NAMALWA (cell line): ENCODE data around the gene HSP90AB1.

ENCODE experiments used
- DNase-seq: peaks from one replicate; pipeline ENCODE4 v3.0.0-alpha.2; 2015; ENCODE audit warnings: low spot score

HSP90AB1 gene

DNA sequence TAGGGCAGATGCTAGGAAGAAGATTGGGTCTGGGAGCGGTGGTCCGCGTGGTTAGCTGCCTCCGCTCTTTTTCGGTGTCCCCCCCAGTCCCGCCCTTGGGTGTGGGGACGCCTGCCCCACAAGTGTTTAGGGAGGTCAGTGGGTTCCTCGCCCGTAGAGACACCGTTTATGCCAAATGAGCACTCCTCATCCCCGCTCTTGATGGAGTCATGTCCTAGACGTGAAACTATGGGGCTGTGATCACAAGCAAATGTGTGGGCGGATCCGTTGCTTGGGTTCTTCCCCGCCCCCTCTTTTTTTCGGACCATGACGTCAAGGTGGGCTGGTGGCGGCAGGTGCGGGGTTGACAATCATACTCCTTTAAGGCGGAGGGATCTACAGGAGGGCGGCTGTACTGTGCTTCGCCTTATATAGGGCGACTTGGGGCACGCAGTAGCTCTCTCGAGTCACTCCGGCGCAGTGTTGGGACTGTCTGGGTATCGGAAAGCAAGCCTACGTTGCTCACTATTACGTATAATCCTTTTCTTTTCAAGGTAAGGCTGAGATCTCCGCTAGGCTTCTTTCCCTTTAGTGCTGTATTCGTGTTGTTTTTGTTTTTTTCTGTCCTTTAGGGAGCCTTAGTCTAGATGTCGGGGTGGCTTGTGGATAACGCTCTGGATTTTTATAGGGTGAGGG, at the start of gene HSP90AB1:
HSP90AB1 (plus strand) TSS at position 439 of the 675 bp plus-strand sequence. CDS start 1,529 bp downstream, outside the sequence.
- DNase-seq = peak; percentile 99

DNA sequence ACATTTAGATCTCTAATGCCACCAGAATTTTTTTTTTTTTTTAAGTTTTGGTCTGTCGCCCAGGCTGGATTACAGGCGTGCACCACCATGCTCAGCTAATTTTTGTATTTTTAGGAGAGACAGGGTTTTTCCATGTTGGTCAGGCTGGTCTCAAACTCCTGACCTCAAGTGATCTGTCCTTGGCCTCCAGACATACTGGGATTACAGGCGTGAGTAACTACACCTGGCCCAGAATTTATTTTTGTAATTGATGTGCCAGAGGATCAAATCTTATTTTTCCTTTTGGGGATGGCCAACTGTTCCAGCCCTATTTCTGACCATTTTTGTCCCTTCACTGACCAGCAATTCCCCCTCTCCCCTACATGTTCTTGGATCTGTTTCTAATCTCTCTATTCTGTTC, 48.2 kb upstream of the HSP90AB1 start:
- DNase-seq = no peak

DNA sequence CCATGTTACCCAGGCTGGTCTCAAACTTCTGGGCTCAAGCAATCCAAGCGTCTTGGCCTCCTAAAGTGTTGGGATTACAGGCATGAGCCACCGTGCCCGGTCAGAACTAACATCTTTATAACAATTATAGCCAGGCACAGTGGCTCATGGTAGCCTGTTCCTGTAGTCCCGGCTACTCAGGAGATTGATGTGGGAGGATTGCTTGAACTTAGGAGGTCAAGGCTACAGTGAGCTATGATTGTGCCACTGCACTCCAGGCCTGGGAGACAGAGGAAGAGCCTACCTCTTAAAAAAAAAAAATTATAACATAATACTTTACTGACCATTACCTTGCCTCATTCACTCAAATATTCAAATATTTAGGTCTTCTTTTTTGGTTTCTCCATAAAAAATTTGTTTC, 47.0 kb upstream of the HSP90AB1 start:
- DNase-seq = no peak

DNA sequence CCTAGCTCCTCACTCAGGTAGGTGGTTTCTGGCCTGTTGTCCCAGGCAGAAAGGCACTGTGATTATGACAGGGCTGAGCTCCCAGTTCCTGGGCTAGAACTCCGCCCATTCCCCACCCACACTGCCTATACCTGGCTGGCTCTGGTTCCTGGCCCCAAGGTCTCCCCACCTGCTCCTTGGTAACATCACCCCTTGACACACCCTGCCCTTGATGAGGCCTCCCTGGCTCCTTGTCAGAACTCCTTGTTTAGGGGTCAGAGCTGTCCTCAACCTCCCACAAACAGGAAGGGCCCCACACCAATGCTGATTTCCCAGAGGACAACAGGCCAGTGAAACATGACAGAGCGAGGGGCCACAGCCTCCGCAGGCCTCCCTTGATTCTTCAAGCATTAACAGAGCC, 45.7 kb upstream of the HSP90AB1 start:
- DNase-seq = no peak

DNA sequence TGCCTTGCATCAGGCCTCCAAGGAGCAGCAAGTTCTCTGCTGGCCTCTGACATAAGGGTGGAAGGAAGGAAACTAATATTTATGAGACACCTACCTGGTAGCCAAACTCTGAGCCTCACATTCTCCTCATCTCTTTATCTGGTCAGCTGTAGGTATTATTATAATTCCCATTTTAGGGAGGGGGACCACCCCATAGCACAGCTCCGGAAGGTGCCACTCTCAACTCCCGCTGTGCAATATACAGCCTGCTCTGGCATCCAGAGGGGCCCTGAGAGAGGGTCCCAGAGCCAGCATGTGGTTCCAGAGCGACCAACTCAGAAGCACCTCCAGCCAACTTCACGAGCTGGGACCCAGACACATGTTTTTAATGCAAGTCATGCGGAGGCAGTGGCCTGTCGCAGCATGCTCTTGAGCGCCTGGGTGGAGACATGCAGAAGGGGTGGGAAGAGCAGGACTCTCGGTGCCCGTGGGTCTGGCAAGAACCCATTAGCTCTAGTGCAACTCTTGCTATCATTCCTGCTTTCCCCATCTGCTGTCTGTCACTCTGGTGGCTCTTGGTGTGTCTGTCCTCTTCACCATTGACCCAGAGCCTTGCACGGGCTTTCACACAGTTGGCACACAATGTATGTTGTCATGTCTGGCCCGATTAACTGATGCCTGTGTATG, 45.1 kb upstream of the HSP90AB1 start:
- DNase-seq = no peak

DNA sequence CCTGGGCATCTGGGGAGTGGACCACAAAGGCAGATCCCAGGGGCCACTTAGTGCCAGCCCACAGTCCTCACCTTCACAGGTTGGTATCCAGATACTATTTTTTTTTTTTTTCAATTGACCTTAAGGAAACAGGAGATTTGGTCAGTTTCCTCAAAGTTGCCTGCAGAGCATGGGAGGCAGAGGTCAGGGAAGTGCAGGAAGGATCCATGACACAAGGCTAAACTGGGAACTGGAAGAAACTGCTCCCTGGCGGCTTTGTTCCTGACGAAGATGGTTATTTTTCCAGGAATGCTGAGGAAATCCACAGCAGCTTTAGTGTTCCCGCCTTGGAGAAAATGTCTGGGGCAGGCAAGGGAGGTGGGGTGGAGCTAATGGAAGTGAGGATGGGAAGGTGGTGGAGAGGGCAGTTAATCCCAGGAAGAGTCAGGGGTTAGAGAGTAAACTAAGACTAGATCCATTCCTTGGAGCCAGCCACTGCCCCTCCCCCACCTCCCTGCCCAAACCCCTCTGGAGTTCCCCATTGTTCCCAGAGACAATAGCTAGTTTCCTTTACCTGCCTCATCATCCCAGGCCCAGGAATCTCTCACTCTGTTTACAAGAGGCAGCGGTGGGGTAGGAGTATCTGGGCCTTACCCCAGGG, 44.4 kb upstream of the HSP90AB1 start:
- no peak for DNase-seq

DNA sequence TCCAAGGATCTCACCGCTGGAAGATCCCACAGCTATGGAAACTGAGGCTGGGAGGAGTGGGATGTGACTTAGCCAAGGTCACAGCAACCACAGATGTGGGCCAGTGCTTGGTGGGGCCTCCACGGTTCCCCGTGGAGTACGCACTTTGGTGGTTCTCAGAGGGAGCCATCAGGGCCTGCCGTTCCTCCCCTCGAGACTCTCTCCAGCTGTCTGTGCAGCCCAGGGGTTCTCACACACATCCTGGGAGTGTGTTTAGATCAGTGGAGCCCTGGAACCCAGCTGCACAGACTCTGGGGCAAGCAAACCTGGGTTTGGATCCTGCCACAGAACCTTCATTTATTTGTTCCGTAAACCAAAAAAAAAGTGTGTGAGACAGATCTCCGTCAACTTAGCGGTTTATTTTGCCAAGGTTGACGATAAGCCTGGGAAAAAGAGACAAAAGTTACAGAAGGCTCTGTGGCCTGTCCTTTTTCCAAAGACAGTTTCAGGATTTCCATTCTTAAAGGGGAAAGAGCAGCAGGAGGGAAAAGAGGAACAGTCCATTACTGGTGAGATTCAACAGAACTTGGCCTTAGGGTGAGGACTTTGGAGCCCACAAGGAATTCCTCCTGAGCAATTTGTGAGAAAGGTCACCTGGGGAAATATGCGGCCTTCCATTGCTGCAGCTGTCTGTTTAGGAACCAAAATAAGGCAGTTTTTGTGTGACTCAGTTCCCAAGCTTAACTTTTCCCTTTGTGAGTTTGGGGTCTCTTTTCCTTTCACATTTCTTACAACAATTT, 43.7 kb upstream of the HSP90AB1 start:
- DNase-seq = no peak

DNA sequence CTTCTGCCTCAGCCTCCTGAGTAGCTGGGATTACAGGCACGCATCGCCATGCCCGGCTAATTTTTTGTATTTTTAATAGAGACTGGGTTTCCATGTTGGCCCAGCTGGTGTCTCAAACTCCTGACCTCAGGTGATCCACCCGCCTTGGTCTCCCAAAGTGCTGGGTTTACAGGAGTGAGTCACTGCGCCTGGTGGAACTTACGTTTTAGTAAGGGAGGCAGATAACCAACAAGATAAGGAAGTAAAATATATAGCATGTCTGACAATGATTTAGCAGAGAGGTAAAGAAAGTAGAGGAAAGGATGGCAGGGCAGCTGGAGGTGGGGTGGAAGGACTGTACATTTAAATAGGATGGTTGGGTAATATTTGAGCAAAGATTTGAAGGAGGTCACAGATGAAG, 42.9 kb upstream of the HSP90AB1 start:
- DNase-seq = no peak

DNA sequence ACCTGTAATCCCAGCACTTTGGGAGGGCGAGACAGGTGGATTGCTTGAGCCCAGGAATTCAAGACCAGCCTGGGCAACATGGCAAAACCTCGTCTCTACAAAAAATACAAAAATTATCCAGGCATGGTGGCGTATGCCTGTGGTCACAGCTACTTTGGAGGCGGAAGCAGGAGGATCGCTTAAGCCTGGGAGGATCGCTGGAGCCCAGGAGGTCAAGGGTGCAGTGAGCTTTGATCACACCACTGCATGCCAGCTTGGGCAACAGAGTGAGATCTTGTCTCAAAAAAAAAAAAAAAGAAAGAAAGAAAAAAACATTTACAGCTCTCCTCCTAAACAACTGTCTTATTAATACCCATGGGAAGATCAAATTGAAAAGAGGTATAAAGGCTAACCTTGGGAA, 38.9 kb upstream of the HSP90AB1 start:
- no peak for DNase-seq

DNA sequence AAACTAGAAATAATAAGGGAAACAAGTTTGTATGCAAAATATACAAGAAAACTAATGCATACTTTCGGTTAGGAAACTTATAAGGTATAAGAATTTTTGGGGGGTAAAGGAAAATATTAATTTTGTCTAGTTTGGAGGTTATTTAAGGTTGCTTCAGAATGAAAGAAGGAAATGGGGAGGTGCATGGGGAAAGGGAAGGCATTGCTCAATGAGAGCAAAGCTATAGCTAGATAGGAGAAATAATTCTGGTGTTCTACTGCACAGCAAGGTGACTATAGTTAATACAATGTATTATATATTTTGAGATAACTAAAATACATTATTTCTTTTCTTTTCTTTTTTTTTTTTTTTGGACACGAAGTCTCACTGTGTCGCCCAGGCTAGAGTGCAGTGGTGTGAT, 35.6 kb upstream of the HSP90AB1 start:
- DNase-seq = no peak

DNA sequence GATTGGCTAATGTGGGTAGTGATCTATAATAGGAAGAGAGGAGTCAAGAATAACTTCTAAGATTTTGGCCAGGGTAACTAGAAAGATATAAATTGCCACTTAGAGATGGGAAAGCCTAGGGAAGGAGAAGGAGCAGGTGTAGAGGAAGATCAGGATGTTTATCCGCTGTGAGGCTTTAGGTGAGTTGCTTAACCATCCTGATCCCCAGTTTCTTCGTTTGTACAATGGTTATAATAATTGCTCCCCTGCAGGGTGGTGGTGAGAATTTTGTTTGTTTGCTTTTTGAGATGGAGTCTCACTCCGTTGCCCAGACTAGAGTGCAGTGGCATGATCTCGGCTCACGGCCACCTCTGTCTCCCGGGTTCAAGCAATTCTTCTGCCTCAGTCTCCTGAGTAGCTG, 32.6 kb upstream of the HSP90AB1 start:
- DNase-seq = no peak

DNA sequence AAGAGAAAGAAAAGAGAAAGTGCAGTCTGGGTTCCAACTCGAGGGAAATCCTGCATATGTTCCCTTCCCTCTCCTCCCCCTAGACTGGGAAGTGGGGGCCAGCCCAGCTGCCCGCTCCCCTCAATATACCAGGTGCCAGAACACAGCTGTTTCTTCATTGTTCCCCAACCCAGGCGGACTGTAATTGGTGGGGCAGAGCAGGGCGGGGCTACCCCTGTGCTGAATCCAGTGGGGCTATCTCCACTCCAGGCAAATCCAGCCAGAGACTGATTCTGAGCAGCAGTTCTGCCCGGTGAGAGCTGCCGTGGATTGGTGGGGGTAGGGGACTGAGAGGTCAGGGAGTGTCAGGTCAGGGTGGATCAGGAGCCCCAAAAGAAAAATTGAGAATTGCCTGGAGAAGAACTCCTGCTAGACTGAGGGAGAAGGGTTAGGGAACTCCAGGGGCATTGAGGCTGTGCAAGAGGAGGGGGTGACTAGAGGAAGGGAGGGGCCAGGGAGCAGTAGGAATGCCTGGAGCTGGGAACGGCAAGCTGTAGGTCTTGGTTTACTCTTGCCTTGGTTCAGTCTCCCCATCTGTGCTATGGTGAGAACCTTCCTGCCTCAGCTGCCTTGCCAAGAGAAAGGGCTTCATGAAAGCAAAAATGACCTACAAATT, 30.1 kb upstream of the HSP90AB1 start, which contains the start of gene MYMX:
MYMX (plus strand) TSS at position 250 of the 655 bp plus-strand sequence. CDS start 546 bp downstream, outside the sequence.
- no peak for DNase-seq

DNA sequence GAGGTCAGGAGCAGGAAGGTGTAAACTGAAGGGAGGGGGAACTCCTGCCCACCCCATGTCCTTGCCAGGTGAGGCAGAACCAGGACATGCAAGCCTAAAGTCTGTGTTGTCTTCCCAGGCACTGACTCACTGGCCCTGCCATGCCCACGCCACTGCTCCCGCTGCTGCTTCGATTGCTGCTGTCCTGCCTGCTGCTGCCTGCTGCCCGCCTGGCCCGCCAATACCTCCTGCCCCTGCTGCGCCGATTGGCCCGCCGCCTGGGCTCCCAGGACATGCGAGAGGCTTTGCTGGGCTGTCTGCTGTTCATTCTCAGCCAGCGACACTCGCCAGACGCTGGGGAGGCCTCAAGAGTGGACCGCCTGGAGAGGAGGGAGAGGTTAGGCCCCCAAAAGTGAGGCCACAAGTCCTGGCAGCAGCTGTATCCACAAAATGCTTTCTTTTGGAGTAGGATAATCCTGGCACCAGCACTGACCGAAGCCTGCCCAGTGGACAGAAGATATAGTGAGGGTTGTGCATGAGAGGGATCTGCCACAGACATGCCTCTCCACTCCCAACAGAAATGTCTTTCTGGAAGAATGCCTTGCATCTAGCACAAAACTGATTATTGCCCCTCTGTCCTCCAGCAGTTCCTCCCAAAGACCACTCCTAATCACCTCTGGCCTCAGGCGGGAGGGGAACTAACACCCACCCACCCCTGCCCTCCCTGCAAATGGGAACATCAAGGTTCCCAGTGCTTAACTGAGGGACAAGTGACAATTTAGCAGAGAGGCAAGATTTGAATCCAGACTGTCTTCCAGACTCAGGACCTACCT, 29.4 kb upstream of the HSP90AB1 start:
- no peak for DNase-seq

DNA sequence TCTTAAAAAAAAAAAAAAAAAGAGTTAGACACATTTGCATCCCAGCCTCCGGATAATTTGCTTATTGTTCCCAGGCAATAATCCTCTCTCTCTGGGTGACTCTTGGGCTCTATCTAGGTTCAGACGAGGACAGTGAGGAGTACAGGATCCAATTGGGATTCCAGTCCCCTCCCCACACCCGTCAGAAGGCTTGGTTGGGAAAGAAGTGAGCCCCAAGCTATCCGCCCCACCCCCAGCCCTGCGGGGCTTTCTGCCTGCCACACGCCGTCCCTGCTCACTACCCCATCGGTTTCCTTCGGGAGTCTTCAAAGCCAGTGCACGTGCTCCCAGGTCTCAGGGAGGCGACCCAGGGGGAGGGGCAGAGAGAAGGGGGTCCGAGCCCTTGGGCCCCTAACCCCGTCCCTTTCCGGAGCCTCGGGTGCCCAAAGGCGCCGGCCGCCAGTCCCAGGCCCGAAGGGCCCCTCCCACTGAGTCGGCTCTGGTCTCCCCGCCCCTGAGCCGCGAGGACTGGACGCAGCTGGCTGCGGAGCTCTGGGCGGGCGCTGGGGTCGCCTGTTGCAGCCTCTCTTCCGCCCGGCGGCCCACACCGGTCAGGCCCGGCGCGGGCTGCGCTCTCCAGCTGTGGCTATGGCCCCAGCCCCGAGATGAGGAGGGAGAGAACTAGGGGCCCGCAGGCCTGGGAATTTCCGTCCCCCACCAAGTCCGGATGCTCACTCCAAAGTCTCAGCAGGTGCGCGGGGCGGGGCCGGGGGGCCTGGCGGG, 27.7 kb upstream of the HSP90AB1 start:
- DNase-seq = peak; percentile 89

DNA sequence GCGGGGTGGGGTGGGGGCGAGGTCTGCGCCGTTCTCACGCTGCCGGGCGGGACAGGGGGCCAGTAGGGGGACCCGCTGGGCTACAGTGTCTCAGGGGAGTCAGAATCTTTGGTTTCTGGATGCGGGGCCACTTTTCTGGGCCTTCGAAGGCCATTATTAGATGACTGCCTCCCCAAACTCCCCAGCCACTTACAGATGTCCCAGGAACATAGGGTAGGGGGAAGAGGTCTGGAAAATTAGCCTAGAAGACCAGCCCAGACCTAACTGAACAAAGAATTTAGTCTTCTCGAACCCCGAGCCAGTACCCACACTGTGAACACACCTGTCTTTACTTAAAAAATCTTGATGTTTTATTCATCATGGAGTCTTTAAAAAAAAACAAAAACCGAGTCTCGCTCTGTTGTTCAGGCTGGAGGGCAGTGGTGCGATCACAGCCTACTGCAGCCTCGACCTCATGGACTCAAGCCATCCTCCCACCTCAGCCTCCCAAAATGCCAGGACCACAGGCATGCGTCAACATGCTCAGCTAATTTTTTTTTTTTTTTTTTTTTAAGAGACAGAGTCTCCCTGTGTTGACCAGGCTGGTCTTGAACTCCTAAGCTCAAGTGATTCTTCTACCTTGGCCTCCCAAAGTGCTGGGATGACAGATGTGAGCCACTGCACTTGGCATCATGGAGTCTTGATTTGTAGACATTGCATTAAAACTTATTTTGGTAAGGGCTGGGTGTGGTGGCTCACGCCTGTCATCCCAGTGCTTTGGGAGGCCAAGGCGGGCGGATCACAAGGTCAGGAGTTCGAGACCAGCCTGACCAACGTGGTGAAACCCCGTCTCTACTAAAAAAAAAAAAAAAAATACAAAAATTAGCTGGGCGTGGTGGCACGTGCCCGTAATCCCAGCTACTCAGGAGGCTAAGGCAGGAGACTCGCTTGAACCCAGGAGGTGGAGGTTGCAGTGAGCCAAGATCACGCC, 26.8 kb upstream of the HSP90AB1 start:
- no peak for DNase-seq

DNA sequence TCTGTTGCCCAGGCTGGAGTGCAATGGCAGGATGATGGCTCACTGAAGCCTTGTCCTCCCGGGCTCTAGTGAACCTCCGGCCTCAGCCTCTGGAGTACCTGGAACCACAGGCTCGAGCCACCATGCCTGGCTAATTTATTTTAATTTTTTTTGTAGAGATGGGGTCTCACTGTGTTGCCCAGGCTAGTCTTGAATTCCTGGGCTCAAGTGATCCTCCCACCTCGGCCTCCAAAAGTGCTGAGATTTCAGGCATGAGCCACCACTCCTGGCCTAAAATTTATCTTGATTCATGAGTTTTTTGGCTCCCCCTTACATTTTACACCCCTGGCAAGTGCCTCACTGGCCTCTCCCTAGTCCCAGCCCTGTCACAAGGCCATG, 26.0 kb upstream of the HSP90AB1 start:
- no peak for DNase-seq

DNA sequence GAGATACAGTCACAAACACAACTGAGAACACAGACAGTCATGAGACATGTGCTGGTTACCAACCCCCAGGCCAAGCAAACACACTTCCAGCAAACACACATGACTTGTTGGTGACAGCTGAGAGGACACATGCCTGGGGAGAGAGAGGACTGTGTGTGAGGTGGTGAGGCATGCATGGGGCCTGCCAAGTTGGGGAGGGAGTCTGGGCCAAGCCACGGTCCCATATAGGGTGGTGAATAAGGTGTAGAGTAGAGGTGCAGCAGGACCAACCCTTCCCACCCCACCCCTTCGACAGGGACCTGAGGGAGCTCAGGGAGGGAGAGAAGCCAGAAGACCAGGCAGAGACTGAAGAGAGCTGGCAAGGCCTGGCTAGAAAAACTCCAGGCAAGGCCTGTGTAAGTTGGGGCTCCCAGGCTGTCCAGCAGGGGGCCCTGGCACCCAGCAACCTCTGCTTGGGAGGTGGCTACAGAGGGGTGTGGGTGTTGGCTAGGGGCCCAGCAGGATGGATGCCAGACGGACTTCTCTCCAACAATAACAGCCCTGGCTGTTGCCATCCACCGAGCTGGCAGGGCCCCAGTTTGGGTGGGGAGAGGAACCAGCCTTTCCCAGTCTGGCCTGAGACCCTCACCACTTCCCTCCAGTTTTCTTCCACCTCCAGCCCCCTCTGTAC, 25.5 kb upstream of the HSP90AB1 start:
- DNase-seq = peak; percentile 91

DNA sequence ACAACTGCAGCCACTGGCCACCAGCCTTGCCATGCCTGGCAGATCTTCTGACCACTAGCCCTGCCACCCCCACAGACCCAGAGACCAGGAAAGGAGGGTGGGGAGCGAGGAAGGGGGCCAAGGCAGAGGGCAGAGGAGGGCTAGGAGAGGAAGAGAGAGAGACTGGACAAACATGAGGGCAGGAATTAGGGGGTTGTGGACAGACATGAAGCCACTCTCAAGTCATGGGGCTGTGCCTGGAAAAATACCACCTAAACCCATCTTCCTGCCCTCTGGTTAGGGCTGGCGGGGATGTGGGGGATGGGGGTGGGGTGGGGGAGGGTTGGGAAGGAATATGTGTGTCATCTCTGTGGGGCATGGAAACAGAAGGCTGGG, 25.0 kb upstream of the HSP90AB1 start:
- DNase-seq = no peak
